Glutamatergic neuron (in vitro differentiated cells): ENCODE results near the gene MBD1. TPM values are rescaled to one million over a fixed set of nuclear protein-coding genes. Genes with fewer than 3 reads are reported as not detected.

ENCODE experiments used
- DNase-seq: peaks from one replicate; pipeline ENCODE4 v3.0.0; 2022
- H3K27ac Mint-ChIP-seq: one replicate; pipeline ENCODE4 v1.8.0; 2020; ENCODE audit warnings: mild to moderate bottlenecking, mixed read lengths, inconsistent platforms; ENCODE audit not compliant: unreplicated experiment
- H3K27me3 Mint-ChIP-seq: one replicate; pipeline ENCODE4 v1.8.0; 2020; ENCODE audit warnings: mild to moderate bottlenecking, moderate library complexity, mixed read lengths, inconsistent platforms; ENCODE audit not compliant: unreplicated experiment
- H3K36me3 Mint-ChIP-seq: one replicate; pipeline ENCODE4 v1.8.0; 2020; ENCODE audit warnings: mild to moderate bottlenecking, mixed read lengths, inconsistent platforms; ENCODE audit not compliant: unreplicated experiment
- H3K4me1 Mint-ChIP-seq: one replicate; pipeline ENCODE4 v1.8.0; 2020; ENCODE audit warnings: mild to moderate bottlenecking, low read depth, mixed read lengths, inconsistent platforms; ENCODE audit not compliant: unreplicated experiment
- H3K4me3 Mint-ChIP-seq: one replicate; pipeline ENCODE4 v1.8.0; 2020; ENCODE audit warnings: mild to moderate bottlenecking, mixed read lengths, inconsistent platforms; ENCODE audit not compliant: unreplicated experiment
- H3K9me3 Mint-ChIP-seq: one replicate; pipeline ENCODE4 v1.8.0; 2020; ENCODE audit warnings: mild to moderate bottlenecking, moderate library complexity, mixed read lengths, inconsistent platforms; ENCODE audit not compliant: unreplicated experiment
- CTCF ChIP-seq: fragments of 200-600 bp; sonication (generic); IDR thresholded peaks from one replicate; pipeline ENCODE4 v1.5.0; 2021; ENCODE audit not compliant: partially characterized antibody, unreplicated experiment
- total RNA-seq: library from RNA; stranded (reverse); fragmentation: NEBNext Ultra II Directional; extraction: Animal tissue kit (Norgen Biotek cat#: 25700); gene quantifications from one replicate; pipeline ENCODE4 v1.2.1, GENCODE V29; 2021; ENCODE audit not compliant: unreplicated experiment

MBD1 gene
- total RNA-seq, 1 donor from 2014 or later = 91.0 TPM

GRCh38 chr18:50285071-50285470, 3.7 kb upstream of the MBD1 start:
- Mint-ChIP-seq H3K27ac (no peak overlapping the region), H3K9me3 (peaks cover 25% of the 10 kb centered on the region), H3K36me3 (peaks cover 4% of the 10 kb centered on the region), H3K27me3 (peaks cover 18% of the 10 kb centered on the region), H3K4me1 (peaks cover 13% of the 10 kb centered on the region), H3K4me3 (no peak overlapping the region)
- no peak for TF ChIP-seq CTCF
- no peak for DNase-seq

DNA sequence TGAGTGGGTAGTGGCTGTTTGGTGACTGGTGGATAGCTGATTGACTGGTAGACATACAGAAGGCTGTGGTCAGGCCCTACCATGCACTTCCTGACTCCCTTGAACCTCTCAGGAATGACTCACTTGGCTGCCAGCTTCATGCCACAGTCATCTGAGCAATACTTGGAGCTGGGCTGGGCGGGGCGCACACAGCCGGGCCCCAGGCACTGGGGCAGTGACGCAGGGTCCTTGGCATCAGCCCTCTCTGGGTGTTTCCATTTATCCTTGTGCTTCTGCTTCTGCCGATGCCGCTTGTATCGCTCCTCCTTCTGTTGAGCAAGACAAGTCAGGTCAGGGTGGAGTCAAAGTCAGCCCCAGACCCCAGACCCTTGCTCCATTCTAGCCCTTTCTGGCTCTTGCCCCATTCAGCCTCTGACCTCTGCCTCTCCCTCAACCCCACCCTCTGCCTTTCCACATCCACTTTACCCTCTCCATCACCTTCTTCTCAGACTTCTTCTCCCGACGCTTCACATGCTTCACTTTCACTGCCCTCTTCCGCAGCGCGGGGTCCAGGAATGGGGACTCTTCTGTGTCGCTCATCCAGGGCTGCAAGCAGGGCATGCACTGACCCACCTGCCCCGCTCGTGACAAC, 3.0 kb upstream of the MBD1 start:
- H3K36me3 Mint-ChIP-seq = peaks cover 4% of the 10 kb centered on the region
- peaks cover 13% of the 10 kb centered on the region for H3K4me1 Mint-ChIP-seq
- H3K4me3 Mint-ChIP-seq = peak overlapping the region; percentile 46
- no peak for DNase-seq
- H3K27ac Mint-ChIP-seq = no peak overlapping the region
- peaks cover 18% of the 10 kb centered on the region for H3K27me3 Mint-ChIP-seq
- H3K9me3 Mint-ChIP-seq = peaks cover 26% of the 10 kb centered on the region
- no peak for TF ChIP-seq CTCF

GRCh38 chr18:50283469-50284209, 2.3 kb upstream of the MBD1 start:
- DNase-seq = no peak
- TF ChIP-seq CTCF = no peak
- Mint-ChIP-seq H3K36me3 (peaks cover 4% of the 10 kb centered on the region), H3K4me1 (peaks cover 13% of the 10 kb centered on the region), H3K27ac (no peak overlapping the region), H3K27me3 (peaks cover 18% of the 10 kb centered on the region), H3K4me3 (peak overlapping the region; percentile 46), H3K9me3 (peaks cover 22% of the 10 kb centered on the region)

DNA sequence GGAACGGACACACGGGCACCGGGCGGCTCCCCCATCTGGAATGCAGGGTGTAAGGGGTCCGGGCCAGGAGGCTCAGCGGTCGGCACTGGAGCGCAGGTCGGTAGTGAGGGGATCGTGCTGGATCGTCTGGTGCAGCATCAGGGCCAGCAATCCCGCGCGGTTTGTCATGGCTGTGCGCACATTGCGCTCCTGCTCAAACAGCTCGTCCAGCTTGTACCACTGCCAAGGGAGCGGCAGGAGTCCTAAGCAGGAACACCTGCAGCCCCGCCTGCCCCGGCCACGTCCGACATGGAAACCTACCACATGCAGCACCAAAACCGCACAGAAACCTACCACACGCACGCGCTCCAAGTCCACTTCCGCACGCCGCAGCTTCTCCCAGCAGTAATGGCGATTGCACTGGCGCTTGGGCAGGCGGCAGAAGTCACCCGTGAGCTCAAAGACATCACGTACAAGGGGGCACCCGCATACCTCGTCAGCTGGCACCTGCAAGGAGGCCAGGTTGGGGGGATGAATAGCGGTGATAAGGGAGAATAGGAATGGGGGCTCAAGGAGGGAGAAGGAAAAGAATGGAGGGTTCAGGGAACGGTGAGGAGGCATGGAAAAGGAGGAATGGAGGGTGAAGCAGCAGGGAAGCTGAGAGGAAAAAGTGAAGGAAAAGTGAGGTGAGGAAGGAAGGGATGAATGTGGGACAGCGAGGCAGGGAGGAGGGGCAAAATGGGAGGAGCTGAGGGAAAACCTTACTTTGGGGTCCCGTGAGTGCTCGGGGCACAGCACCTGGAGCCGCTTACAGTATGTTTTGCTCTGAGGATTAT, 1.4 kb upstream of the MBD1 start:
- peaks cover 4% of the 10 kb centered on the region for H3K36me3 Mint-ChIP-seq
- H3K9me3 Mint-ChIP-seq = peaks cover 21% of the 10 kb centered on the region

More for the DNA sequence above, 1.4 kb upstream of the MBD1 start:
- Mint-ChIP-seq H3K27ac (no peak overlapping the region), H3K4me1 (peaks cover 13% of the 10 kb centered on the region), H3K27me3 (peaks cover 15% of the 10 kb centered on the region), H3K4me3 (no peak overlapping the region)
- DNase-seq = no peak
- TF ChIP-seq CTCF = no peak
